WI38 (cell line): ENCODE data around the gene OR5M8.

Source experiments
- H3K4me3 ChIP-seq: 2 replicates; pipeline ENCODE4 v1.5.1; 2011; ENCODE audit warnings: low read depth, mild to moderate bottlenecking, control low read depth, low read length
- CTCF ChIP-seq: IDR thresholded peaks from 2 replicates; pipeline ENCODE4 v1.5.1; 2012; ENCODE audit warnings: low read depth, mild to moderate bottlenecking, control low read depth, low read length

Gene OR5M8

DNA sequence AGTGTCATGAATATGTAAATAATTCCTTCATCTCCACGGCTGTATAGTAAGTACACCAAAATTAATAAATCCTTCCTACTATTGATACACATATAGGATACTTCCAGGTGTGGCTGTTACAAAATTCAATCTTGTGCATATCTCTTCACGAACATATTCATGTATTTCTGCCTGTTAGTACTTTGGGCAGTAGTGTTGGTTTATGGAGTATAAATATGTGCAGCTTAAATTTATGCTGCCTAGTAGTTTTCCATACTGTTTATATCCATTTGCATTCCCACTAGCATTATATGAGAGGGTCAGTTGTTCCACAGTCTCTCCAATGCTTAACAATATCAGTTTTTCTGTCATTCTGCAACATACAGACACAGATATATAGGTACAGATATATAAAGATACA, 3.9 kb upstream of the OR5M8 start:
- no peak for TF ChIP-seq CTCF

GRCh38 chr11:56486801-56487200, 4.4 kb downstream of the OR5M8 start:
- H3K4me3 ChIP-seq, result no peak overlapping the region
- TF ChIP-seq CTCF, result no peak

More for the DNA sequence above, 3.9 kb upstream of the OR5M8 start:
- no peak overlapping the region for H3K4me3 ChIP-seq

- TF ChIP-seq CTCF, result no peak
- H3K4me3 ChIP-seq, result no peak overlapping the region
Measured at GRCh38 chr11:56474729-56475235, 16.4 kb downstream of the OR5M8 start.

DNA sequence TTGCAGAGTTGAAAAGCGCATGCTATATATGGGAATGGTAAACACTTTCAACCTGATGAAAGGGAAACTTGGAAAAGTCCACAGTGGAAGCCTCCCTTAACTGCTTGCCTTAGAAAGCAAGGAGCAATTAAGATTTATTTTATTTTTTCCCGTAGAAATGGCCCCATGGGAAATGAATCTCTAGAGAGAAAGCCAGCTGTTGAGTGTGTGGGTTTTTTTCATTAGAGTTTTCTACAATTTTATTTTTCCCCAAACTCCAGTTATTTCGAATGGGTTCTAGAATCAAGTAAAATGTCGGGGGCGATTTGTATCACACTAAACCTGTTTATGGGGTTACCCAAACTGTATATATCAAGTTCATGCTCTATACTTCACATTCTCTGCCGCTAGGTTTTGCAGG, 17.9 kb downstream of the OR5M8 start, which contains the start of gene OR5M3:
TSS of gene OR5M3 (minus strand) at position 101 of the 400 bp plus-strand sequence. CDS start 2,855 bp downstream, outside the sequence.
- no peak within 1 kb of the TSS for H3K4me3 ChIP-seq
- TF ChIP-seq CTCF, result no peak

GRCh38 chr11:56457076-56457475, 34.1 kb downstream of the OR5M8 start:
- TF ChIP-seq CTCF, result no peak

GRCh38 chr11:56453521-56453920, 37.6 kb downstream of the OR5M8 start:
- no peak overlapping the region for H3K4me3 ChIP-seq
- no peak for TF ChIP-seq CTCF

More at GRCh38 chr11:56457076-56457475, 34.1 kb downstream of the OR5M8 start:
- H3K4me3 ChIP-seq, result no peak overlapping the region
